GM19395 (cell line): ENCODE measurements around the gene MEOX1.
"Not testable (repeated sequence)": the region's sequence is repeated elsewhere in the genome, so short reads cannot be mapped to it uniquely, and the experiment has no call there.

Experiments used
- ATAC-seq: cut with Tn5 transposase; IDR thresholded peaks from one replicate; pipeline ENCODE4 v1.9.1; 2021; ENCODE audit warnings: mild to moderate bottlenecking, moderate library complexity; ENCODE audit not compliant: unreplicated experiment

The MEOX1 gene

DNA sequence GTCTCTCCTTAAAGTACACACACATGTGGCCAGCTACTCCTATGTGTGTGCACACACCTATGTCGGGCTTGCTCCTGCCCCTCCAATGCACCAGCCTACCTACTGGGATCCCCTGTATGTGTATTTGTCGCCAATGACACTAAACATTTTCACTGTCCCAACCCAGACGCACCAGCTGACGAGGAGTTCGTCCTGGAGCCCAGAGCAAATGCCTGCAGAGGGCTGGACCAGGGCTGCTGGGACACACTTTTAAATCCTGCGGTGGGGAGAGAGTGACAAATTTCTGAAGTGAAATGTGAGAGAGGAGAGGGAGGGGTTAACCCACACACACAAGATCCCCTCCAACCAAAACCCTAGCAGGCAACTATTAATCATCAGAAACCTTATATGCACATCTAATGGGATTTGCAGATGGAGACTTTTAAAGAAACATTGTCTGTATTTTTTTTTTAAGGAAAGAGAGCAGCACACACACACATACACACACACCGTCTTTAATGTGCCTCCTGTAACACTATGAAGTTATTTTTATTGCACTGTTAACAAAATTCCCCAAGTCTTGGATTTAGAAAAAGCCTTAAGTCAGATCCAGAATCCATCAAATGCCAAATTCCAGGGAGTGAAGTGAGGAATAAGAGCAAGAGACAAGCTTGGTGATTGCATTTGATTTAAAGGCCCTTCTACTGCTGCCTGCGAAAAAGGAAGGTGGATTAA is at the start of gene MEOX1:
Gene MEOX1 (minus strand): TSS at position 224 of the 714 bp plus-strand sequence. CDS start 388 bp downstream, outside the sequence.
- ATAC-seq, result no peak

GRCh38 chr17:43710101-43710500 is 48.4 kb upstream of the MEOX1 start:
- ATAC-seq, result no peak

DNA sequence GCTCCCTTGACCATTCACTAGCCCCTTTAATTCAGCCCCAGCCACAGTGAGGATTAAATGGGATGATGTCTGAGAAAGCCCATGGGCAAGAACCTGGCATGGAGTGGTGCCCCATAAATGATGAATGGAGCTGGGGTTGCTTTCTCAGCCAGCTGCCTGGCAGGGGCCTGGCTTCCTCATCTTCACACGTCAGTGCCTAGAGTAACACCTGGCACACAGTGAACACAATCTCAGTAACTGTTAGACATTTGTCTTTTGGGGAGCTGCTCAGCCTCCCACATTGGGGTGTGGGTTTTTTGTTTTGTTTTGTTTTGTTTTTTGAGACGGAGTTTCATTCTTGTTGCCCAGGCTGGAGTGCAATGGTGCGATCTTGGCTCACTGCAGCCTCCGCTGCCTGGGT is 47.5 kb upstream of the MEOX1 start:
- ATAC-seq, result no peak

GRCh38 chr17:43707184-43707583 is 45.5 kb upstream of the MEOX1 start:
- no peak for ATAC-seq

DNA sequence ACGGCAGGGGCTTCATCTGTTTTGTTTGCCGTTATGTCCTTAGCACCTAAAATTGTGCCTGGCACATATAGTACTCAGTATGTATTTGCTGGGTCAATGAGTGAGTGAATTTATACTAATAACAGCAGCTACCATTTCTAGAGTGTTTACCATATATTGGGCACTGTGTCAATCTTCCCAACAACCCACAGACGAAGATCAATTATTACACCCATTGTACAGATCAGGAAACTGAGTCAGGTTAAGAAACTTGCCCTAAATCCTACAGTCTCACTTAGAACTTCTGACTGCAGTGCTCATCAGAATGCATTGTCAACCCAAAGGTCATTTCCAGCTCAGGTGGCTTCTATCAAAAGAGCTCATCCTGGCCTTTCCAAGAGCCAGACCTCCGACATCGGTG is 44.5 kb upstream of the MEOX1 start:
- ATAC-seq, result no peak

GRCh38 chr17:43703630-43704029 is 41.9 kb upstream of the MEOX1 start:
- ATAC-seq, result no peak

DNA sequence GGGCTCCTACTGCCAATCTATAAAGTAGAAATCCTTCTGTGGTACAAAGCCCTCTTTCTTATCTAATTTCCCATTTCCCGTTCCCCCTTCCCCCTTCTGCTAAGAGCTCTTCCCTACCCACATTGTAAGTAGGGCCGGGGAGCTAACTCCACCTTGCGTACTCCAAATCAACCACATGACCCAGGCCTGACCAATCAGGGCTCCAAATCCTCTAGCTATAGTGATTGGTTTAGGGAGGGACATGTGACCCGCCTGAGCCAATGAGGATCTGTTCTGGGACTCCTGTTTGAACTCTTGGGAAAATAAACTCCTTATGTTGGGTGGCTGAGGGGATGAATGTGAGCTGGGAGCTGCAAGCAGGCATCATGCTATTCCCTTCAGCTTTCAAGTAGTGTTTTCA is 40.9 kb upstream of the MEOX1 start:
- no peak for ATAC-seq

DNA sequence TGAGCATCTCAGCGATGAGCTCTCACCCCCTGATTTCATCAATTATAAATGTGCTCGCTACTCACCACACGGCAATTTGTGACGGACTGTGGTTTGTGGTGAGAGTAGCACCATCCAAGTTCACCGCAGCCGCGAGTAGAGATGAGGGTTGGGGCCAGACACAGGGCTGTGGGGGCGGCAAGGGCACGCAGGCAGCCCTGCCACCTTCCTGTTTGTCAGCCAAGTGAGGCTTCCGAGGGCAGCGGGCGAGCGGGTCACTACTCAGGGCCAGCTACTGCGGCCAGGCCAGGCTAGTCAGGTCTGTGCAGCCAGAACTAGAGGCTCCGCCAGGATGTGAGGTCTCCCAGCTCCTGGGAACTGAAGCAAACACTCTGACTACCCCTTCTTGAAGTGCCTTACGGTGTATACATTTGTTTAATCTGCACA is 39.6 kb upstream of the MEOX1 start:
- ATAC-seq, result no peak

DNA sequence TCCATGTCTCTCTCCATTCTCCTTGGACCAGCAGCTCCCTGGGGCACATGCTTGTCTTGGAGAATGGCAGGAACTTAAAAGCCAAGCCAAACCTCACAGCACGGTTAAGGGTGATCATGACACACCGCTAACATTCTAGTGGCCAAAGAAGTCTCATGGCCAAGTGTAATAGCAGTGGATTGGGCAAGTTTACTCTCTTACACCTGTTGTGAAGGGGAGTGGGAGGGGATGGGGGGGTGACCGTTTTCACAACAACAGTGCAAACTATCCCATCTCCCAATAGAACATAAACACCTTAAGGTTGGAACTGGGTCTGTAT is 37.7 kb upstream of the MEOX1 start:
- ATAC-seq, result no peak

DNA sequence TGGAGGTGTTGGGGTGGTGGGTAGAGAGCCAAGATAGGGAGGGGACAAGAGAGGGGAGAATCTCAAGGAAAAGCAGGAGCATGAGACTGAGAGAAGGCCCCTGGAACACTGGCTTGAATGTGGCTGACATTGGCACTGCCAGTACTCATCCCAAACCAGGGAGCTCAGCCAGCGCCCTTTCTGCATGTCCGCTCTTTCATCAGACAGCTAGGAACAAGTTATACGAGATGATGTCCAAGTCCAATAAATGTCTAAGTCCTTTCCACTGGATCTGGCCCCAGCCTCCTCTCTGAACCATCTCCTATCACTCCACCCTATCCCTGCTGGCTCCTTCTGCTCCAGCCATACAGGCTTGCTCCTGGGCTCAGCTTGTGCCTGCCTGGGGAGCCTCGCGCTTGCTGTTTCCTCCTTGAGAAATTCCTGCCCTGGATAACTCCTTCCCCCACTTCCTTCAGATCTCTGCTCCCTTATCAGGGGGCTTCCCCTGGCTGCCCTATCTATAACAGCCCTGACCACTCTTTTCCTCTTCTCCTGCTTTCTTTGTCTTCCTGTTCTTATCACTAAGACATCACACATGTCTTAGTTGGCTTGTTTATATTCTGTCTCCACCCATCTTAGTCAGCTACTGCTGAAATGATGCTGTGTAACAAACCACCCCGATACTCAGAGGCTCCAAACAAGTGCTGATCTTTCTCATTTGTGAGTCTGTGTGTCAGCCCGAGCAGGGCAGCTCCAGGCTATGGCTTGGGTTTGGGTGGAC is 37.1 kb upstream of the MEOX1 start:
- no peak for ATAC-seq

DNA sequence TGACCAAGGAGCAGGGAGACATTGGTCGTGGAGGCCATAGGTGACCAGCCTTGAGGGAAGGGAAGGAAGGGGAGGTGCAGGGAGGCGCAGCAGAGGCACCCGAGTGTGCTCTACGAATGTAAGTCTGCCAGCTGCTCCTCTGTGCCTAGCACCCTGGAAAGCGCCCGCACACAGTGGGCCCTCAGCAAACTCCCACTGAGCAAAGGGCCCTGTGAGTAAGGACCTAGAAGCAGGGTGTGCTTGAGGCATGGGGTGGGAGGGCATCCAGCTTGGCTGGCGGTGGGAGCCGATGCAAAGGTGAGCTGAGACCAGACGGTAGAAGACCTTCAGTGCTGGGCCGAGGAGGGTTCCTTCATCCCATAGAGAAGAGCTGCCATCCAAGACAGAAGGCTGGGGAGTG is 36.2 kb upstream of the MEOX1 start:
- ATAC-seq, result no peak

DNA sequence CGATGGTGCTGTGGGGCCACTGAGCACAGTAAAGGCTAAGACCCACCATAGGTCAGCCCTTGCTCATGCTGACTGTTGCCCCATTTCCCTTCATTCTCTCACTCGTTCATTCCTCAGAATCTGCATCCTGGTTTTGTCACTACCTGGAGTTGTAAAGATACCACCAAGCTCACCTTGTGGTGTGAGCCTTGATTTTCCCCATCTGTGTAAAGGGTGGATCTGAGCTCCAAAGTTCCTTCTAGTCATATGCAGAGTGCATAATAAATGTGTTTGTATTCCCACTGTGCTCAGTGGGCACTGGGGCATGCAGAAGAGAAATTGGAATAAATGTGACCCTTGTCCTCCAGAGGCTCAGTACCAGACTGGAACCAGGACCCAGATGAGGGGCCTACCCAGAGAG is 35.2 kb upstream of the MEOX1 start:
- no peak for ATAC-seq

GRCh38 chr17:43695970-43696865 is 34.5 kb upstream of the MEOX1 start:
- no peak for ATAC-seq

GRCh38 chr17:43694081-43694870 is 32.6 kb upstream of the MEOX1 start:
- no peak for ATAC-seq

- no peak for ATAC-seq
These were observed 29.6 kb upstream of the MEOX1 start for GRCh38 chr17:43691317-43691693.

DNA sequence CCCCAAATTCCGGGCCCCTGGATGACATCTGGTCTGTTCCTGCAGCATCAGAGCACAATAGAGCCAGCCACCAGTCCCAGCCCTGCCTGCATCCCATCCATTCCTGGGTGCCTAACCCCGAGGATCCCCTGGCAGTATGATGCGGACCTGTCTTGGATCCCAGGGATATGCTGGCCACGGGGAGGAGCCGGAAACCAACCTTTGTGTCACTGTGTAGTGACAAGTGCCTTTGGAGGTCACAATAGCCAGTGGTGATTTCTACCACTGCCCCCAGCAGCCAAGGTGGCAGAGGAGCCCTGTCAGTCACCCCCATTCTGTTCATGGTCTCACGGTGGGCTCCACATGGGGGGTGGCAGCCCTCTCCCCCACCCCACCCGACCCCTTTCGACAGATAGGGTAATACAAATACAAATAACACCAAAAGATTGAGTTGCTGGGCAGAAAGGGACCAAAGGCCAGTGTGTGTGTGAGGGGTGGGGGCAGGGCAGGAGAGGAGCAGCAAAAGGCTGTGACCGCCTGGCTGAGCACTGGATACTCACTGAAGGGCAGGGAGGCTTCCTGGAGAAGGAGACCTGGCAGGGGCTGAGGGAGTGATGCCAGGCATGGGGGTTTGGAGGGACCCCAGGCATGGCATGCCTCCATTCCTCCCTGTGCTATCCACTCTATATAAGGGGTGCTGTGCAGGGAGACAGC is 29.0 kb upstream of the MEOX1 start:
- ATAC-seq, result no peak

DNA sequence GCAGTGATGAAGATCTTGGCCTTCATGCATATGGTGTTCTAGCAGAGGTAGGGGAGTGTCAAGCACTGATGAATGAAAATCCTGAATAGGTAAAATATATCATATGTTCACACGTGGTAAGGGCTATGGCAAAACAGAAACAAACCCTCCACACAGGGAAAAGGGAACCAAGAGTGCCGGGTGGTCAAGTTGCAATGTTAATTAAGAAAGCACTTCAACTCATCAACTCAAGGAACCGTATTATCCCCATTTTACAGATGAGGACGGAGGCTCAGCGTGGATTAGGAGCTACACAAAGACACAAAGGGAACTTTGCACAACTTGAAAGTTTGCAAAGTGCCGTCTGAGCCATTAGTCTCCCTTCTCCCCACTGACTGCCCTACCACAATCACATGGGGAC is 28.1 kb upstream of the MEOX1 start:
- ATAC-seq, result no peak

- no peak for ATAC-seq
These were observed 27.4 kb upstream of the MEOX1 start for GRCh38 chr17:43689131-43689530.

DNA sequence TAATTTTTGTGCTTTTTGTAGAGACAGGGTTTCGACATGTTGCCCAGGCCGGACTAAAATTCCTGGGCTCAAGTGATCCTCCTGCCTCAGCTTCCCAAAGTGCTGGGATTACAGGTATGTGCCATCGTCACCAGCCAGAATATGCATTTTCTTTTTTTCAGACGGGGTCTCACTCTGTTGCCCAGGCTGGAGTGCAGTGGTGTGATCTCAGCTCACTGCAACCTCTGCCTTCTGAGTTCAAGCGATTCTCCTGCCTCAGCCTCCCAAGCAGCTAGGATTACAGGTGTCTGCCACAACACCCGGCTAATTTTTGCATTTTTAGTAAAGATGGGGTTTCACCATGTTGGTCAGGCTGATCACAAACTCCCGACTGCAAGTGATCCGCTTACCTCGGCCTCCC is 25.2 kb upstream of the MEOX1 start:
- ATAC-seq, result not testable (repeated sequence)

- ATAC-seq, result no peak
These were observed 22.4 kb upstream of the MEOX1 start for GRCh38 chr17:43683928-43684653.
